RWPE2 (cell line): ENCODE results near the gene FYCO1.

Experiments used
- ATAC-seq: fragments of 200-7000 bp; cut with Tn5 transposase; 3 replicates; pipeline ENCODE4 v1.9.1; 2021; ENCODE audit warnings: low read depth
- DNase-seq: peaks from one replicate; pipeline ENCODE4 v3.0.0-alpha.2; 2020; ENCODE audit warnings: low spot score
- H3K27ac ChIP-seq: fragments of 450-650 bp; 2 replicates; pipeline ENCODE4 v1.5.1; 2017; ENCODE audit warnings: mild to moderate bottlenecking; ENCODE audit not compliant: poor library complexity, severe bottlenecking
- H3K27me3 ChIP-seq: fragments of 250-450 bp; sonication (Bioruptor Pico); 2 replicates; pipeline ENCODE4 v1.5.1; 2021; ENCODE audit warnings: mild to moderate bottlenecking, moderate library complexity; ENCODE audit not compliant: insufficient read depth, poor library complexity, severe bottlenecking
- H3K36me3 ChIP-seq: fragments of 250-450 bp; sonication (Bioruptor Pico); 2 replicates; pipeline ENCODE4 v1.5.1; 2020; ENCODE audit warnings: low read depth, mild to moderate bottlenecking, moderate library complexity
- H3K4me1 ChIP-seq: fragments of 250-450 bp; sonication (Bioruptor Pico); 2 replicates; pipeline ENCODE4 v1.5.1; 2021; ENCODE audit warnings: mild to moderate bottlenecking, moderate library complexity; ENCODE audit not compliant: insufficient read depth, poor library complexity, severe bottlenecking
- H3K4me3 ChIP-seq: fragments of 250-450 bp; sonication (Bioruptor Pico); 2 replicates; pipeline ENCODE4 v1.5.1; 2021; ENCODE audit warnings: mild to moderate bottlenecking, moderate library complexity; ENCODE audit not compliant: severe bottlenecking
- H3K9me3 ChIP-seq: fragments of 250-450 bp; sonication (Bioruptor Pico); 2 replicates; pipeline ENCODE4 v1.5.1; 2021; ENCODE audit warnings: mild to moderate bottlenecking, moderate library complexity; ENCODE audit not compliant: severe bottlenecking
- CTCF ChIP-seq: fragments of 450-650 bp; IDR thresholded peaks from one replicate; pipeline ENCODE4 v1.5.1; 2017; ENCODE audit warnings: mild to moderate bottlenecking, moderate library complexity; ENCODE audit not compliant: poor library complexity, severe bottlenecking

Gene FYCO1

GRCh38 chr3:46031269-46031668 lies 35.6 kb upstream of the FYCO1 start:
- H3K27ac ChIP-seq: no peak overlapping the region
- H3K36me3 ChIP-seq: no peaks in the 10 kb centered on the region
- no peak overlapping the region for H3K4me3 ChIP-seq
- no peaks in the 10 kb centered on the region for H3K4me1 ChIP-seq
- DNase-seq (no peak), ATAC-seq (no peak)
- no peaks in the 10 kb centered on the region for H3K9me3 ChIP-seq
- no peaks in the 10 kb centered on the region for H3K27me3 ChIP-seq
- no peak for TF ChIP-seq CTCF

GRCh38 chr3:46030626-46031025 lies 35.0 kb upstream of the FYCO1 start:
- DNase-seq: no peak
- no peak for ATAC-seq

GRCh38 chr3:46029953-46030543 lies 34.4 kb upstream of the FYCO1 start:
- no peaks in the 10 kb centered on the region for H3K36me3 ChIP-seq
- no peak for TF ChIP-seq CTCF
- no peaks in the 10 kb centered on the region for H3K4me1 ChIP-seq
- no peaks in the 10 kb centered on the region for H3K9me3 ChIP-seq
- H3K4me3 ChIP-seq: no peak overlapping the region
- DNase-seq: no peak
- no peaks in the 10 kb centered on the region for H3K27me3 ChIP-seq
- ATAC-seq: no peak
- no peak overlapping the region for H3K27ac ChIP-seq

More at GRCh38 chr3:46030626-46031025, 35.0 kb upstream of the FYCO1 start:
- no peak overlapping the region for H3K4me3 ChIP-seq
- H3K27me3 ChIP-seq: no peaks in the 10 kb centered on the region
- H3K4me1 ChIP-seq: no peaks in the 10 kb centered on the region
- no peak overlapping the region for H3K27ac ChIP-seq
- H3K36me3 ChIP-seq: no peaks in the 10 kb centered on the region
- H3K9me3 ChIP-seq: no peaks in the 10 kb centered on the region
- TF ChIP-seq CTCF: no peak

GRCh38 chr3:46027736-46028397 lies 32.2 kb upstream of the FYCO1 start:
- no peaks in the 10 kb centered on the region for H3K9me3 ChIP-seq
- H3K27ac ChIP-seq: no peak overlapping the region
- H3K27me3 ChIP-seq: no peaks in the 10 kb centered on the region
- no peak for TF ChIP-seq CTCF
- H3K36me3 ChIP-seq: no peaks in the 10 kb centered on the region
- ATAC-seq (no peak), DNase-seq (no peak)
- no peaks in the 10 kb centered on the region for H3K4me1 ChIP-seq
- H3K4me3 ChIP-seq: no peak overlapping the region
